ENCODE results near the gene PANK4. TPM values are rescaled to one million over a fixed set of nuclear protein-coding genes. Genes with fewer than 3 reads are reported as not detected.

Gene PANK4
- polyA plus RNA-seq, 2 of the 4 experiments (the other 2 are of a cell fraction), result 8.1 to 13.8 TPM

- H3K4me3 ChIP-seq, result no peak overlapping the region
- WGBS (ENCODE audit: missing lambda C conversion rate), result 88% methylated on average over 7 of the region's 28 CpGs
- ChIA-PET POLR2A (no interaction called here), CTCF (interaction anchor here (1.1 to 1.5 kb wide), 2 partner anchors 9 to 24 kb away, joined by 3 to 4 read pairs; no protein-coding TSS in a partner anchor)
- ATAC-seq (no peak), FAIRE-seq (no peak), DNase-seq (ENCODE audit: low read depth in 1 of 2, low spot score in 1 of 2) (no peak)
- H3K9me3 ChIP-seq, result no peaks in the 10 kb centered on the region
- H3K4me1 ChIP-seq, result no peaks in the 10 kb centered on the region
- no peak overlapping the region for H3K27ac ChIP-seq
- TF ChIP-seq CHD4 (IDR thresholded peaks at IDR 0.05; ENCODE audit: borderline replicate concordance) (no peak), USF2 (IDR thresholded peaks at IDR 0.05) (no peak), HMGXB4 (CRISPR knock-in tag; IDR thresholded peaks at IDR 0.05; ENCODE audit: borderline replicate concordance) (no peak), RCOR1 (IDR thresholded peaks at IDR 0.05; ENCODE audit: low read depth, low read length) (no peak), PHF8 (IDR thresholded peaks at IDR 0.05; ENCODE audit: borderline replicate concordance, low read depth) (no peak), KDM5A (IDR thresholded peaks at IDR 0.05) (no peak), CBX8 (IDR thresholded peaks at IDR 0.05) (no peak)
- no peak overlapping the region for H3K4me2 ChIP-seq
These were observed 46.8 kb downstream of the PANK4 start for GRCh38 chr1:2479618-2480017.

- WGBS (ENCODE audit: missing lambda C conversion rate), result 71% methylated on average over 15 of the region's 20 CpGs
- Histone ChIP-seq H3K9me3 (no peaks in the 10 kb centered on the region), H3K4me3 (no peak overlapping the region), H3K27ac (no peak overlapping the region), H3K4me2 (no peak overlapping the region), H3K4me1 (no peaks in the 10 kb centered on the region)
- no peak for TF ChIP-seq MYC (IDR thresholded peaks at IDR 0.05; ENCODE audit: borderline replicate concordance, low read length)
- no peak for TF ChIP-seq POLR2A (IDR thresholded peaks at IDR 0.05; ENCODE audit: low read length)
- no peak for TF ChIP-seq CHD4 (IDR thresholded peaks at IDR 0.05; ENCODE audit: borderline replicate concordance)
- TF ChIP-seq RFX5 (IDR thresholded peaks at IDR 0.05), result no peak
- TF ChIP-seq RARB (CRISPR knock-in tag; IDR thresholded peaks at IDR 0.05), result no peak
- no peak for TF ChIP-seq E2F6 (IDR thresholded peaks at IDR 0.05; ENCODE audit: borderline replicate concordance, low read depth)
- TF ChIP-seq JUNB (IDR thresholded peaks at IDR 0.05), result no peak
- TF ChIP-seq MAZ (IDR thresholded peaks at IDR 0.05; ENCODE audit: borderline replicate concordance, low read depth, low read length), result no peak
- TF ChIP-seq HEYL (CRISPR knock-in tag; IDR thresholded peaks at IDR 0.05), result no peak
- TF ChIP-seq HMGXB4 (CRISPR knock-in tag; IDR thresholded peaks at IDR 0.05; ENCODE audit: borderline replicate concordance), result no peak
- FAIRE-seq, result no peak
- ChIA-PET CTCF (interaction anchor here (1.1 kb wide), 1 partner anchor 24 kb away, joined by 3 read pairs; no protein-coding TSS in a partner anchor), POLR2A (no interaction called here)
- DNase-seq (ENCODE audit: low read depth in 1 of 2, low spot score in 1 of 2), result no peak
- ATAC-seq, result no peak
These were observed 47.2 kb downstream of the PANK4 start for GRCh38 chr1:2479186-2479585.

- no peak for ATAC-seq
- DNase-seq (ENCODE audit: low read depth in 1 of 2, low spot score in 1 of 2), result no peak
- WGBS (ENCODE audit: missing lambda C conversion rate), result 97% methylated on average over 6 of the region's 35 CpGs
- no peaks in the 10 kb centered on the region for H3K9me3 ChIP-seq
- no peak overlapping the region for H3K4me2 ChIP-seq
- CTCF ChIA-PET, result interaction anchor here (1.3 kb wide), 1 partner anchor 34 kb away, joined by 4 read pairs; no protein-coding TSS in a partner anchor
- FAIRE-seq, result no peak
- no peak overlapping the region for H3K4me3 ChIP-seq
- H3K4me1 ChIP-seq, result no peaks in the 10 kb centered on the region
- TF ChIP-seq POLR2AphosphoS2 (conservative IDR thresholded peaks at IDR 0.05; ENCODE audit: low read length) (no peak), MYC (IDR thresholded peaks at IDR 0.05; ENCODE audit: borderline replicate concordance, low read length) (no peak), CEBPB (IDR thresholded peaks at IDR 0.05) (no peak), SREBF2 (IDR thresholded peaks at IDR 0.05) (no peak), USF2 (IDR thresholded peaks at IDR 0.05) (no peak), FOSL2 (IDR thresholded peaks at IDR 0.05) (no peak), FOSL2 (CRISPR knock-in tag; IDR thresholded peaks at IDR 0.05) (no peak), CHD2 (IDR thresholded peaks at IDR 0.05; ENCODE audit: low read length, partially characterized antibody) (no peak), HDAC2 (IDR thresholded peaks at IDR 0.05) (no peak), BCL3 (IDR thresholded peaks at IDR 0.05) (no peak), NFE2L2 (conservative IDR thresholded peaks at IDR 0.05; ENCODE audit: low read length) (no peak), ESRRA (IDR thresholded peaks at IDR 0.05; ENCODE audit: borderline replicate concordance, low read length) (no peak), JUN (IDR thresholded peaks at IDR 0.05) (no peak)
- no peak overlapping the region for H3K27ac ChIP-seq
- POLR2A ChIA-PET, result interaction anchor here (0.7 kb wide), 1 partner anchor 34 kb away, joined by 5 read pairs; no protein-coding TSS in a partner anchor
These were observed 48.5 kb downstream of the PANK4 start for GRCh38 chr1:2477791-2478499.

Measured in A549 (cell line).